HepG2 (cell line): ENCODE data around the gene RBCK1. TPM values are rescaled to one million over a fixed set of nuclear protein-coding genes. Genes with fewer than 3 reads are reported as not detected.

Experiments used
- DZIP1 ChIP-seq: sonication (generic); formaldehyde crosslinking; IDR thresholded peaks from 2 replicates; pipeline ENCODE4 v1.5.0; 2020; ENCODE audit warnings: mild to moderate bottlenecking, missing genetic modification reagents
- E2F2 ChIP-seq: sonication (generic); formaldehyde crosslinking; IDR thresholded peaks from 2 replicates; pipeline ENCODE4 v1.4.0; 2020; ENCODE audit warnings: missing genetic modification reagents, borderline replicate concordance
- EEA1 ChIP-seq: sonication (generic); formaldehyde crosslinking; IDR thresholded peaks from 2 replicates; pipeline ENCODE4 v1.5.1; 2020; ENCODE audit warnings: mild to moderate bottlenecking, missing genetic modification reagents, borderline replicate concordance
- GATAD2A ChIP-seq: IDR thresholded peaks from 2 replicates; pipeline ENCODE4 v1.6.1; 2016
- MEF2D ChIP-seq: sonication (generic); formaldehyde crosslinking; IDR thresholded peaks from 2 replicates; pipeline ENCODE4 v1.5.1; 2020; ENCODE audit warnings: mild to moderate bottlenecking, missing genetic modification reagents
- MYNN ChIP-seq: sonication (generic); formaldehyde crosslinking; IDR thresholded peaks from 2 replicates; pipeline ENCODE4 v1.4.0; 2020; ENCODE audit warnings: mild to moderate bottlenecking, low read depth, missing genetic modification reagents
- NR0B2 ChIP-seq: sonication (generic); formaldehyde crosslinking; IDR thresholded peaks from 2 replicates; pipeline ENCODE4 v1.4.0; 2020; ENCODE audit warnings: mild to moderate bottlenecking, missing genetic modification reagents
- RAD21 ChIP-seq: fragments of 450-650 bp; formaldehyde crosslinking; IDR thresholded peaks from 2 replicates; pipeline ENCODE4 v1.5.0; 2020; ENCODE audit warnings: mild to moderate bottlenecking
- TCF7 ChIP-seq: sonication (generic); IDR thresholded peaks from 2 replicates; pipeline ENCODE4 v1.6.1; 2016; ENCODE audit warnings: antibody characterized with exemption, low read depth
- XBP1 ChIP-seq: sonication (generic); formaldehyde crosslinking; IDR thresholded peaks from 2 replicates; pipeline ENCODE4 v1.5.0; 2020; ENCODE audit warnings: missing genetic modification reagents
- ZBTB4 ChIP-seq: sonication (generic); formaldehyde crosslinking; IDR thresholded peaks from 2 replicates; pipeline ENCODE4 v1.4.0; 2020; ENCODE audit warnings: missing genetic modification reagents, mild to moderate bottlenecking, borderline replicate concordance
- ZBTB49 ChIP-seq: sonication (generic); formaldehyde crosslinking; IDR thresholded peaks from 2 replicates; pipeline ENCODE4 v1.4.0; 2020; ENCODE audit warnings: missing genetic modification reagents, borderline replicate concordance
- ZBTB7A ChIP-seq: sonication (generic); formaldehyde crosslinking; IDR thresholded peaks from 2 replicates; pipeline ENCODE4 v1.8.0; 2022; ENCODE audit warnings: mild to moderate bottlenecking, missing genetic modification reagents
- ZKSCAN1 ChIP-seq: fragments of 150-350 bp; IDR thresholded peaks from 2 replicates; pipeline ENCODE4 v1.6.1; 2014; ENCODE audit warnings: low read length
- ZNF512 ChIP-seq: sonication (generic); formaldehyde crosslinking; IDR thresholded peaks from 2 replicates; pipeline ENCODE4 v1.4.0; 2020; ENCODE audit warnings: mild to moderate bottlenecking, missing genetic modification reagents
- ZNF724P ChIP-seq: sonication (generic); formaldehyde crosslinking; IDR thresholded peaks from 2 replicates; pipeline ENCODE4 v1.8.0; 2022; ENCODE audit warnings: missing genetic modification reagents, borderline replicate concordance
- polyA plus RNA-seq, 8 experiments: library from polyadenylated mRNA; depleted of rRNA in 3 of 8; stranded (reverse) in 7 of 8; unstranded in 1 of 8; fragments of >200 nt; fragmentation: Illumina TruSeq in 4 of 8; extraction: Trizol in 4 of 8; gene quantifications; 2 replicates each; pipeline versions ENCODE4 v1.2.1 to v1.2.3, GENCODE V29; 2011 to 2016; ENCODE audit warnings: low read depth in 4 of 8, missing spikeins in 1 of 8, mixed read lengths in 1 of 8; ENCODE audit not compliant: insufficient read depth in 1 of 8
- total RNA-seq, 5 experiments: library from RNA; depleted of rRNA; stranded (reverse); fragments of >200 nt; fragmentation: Illumina TruSeq; extraction: Trizol; gene quantifications; 2 replicates each; pipeline ENCODE4 v1.2.3, GENCODE V29; 2016; ENCODE audit warnings: low read depth in 1 of 5

The RBCK1 gene
- total and polyA plus RNA-seq, 2 of the 13 experiments (the other 11 are each of a cell fraction or from before 2014, with no cell fraction given), result 149 to 215 TPM

GRCh38 chr20:431012-431904, 23.2 kb downstream of the RBCK1 start (continued):
- 0 out of 2 replicates have a peak, but pooled peaks have one; percentile 33 for TF ChIP-seq MEF2D (CRISPR knock-in tag)
- TF ChIP-seq EEA1 (CRISPR knock-in tag), result peak; percentile 92; the same call in 1 of the 2 replicates
- no peak for TF ChIP-seq DZIP1
- peak; percentile 100 for TF ChIP-seq RAD21 (CRISPR knock-in tag)
- peak; percentile 82 for TF ChIP-seq GATAD2A (CRISPR knock-in tag)
- TF ChIP-seq ZKSCAN1, result peak; percentile 76
- no peak for TF ChIP-seq ZBTB7A (CRISPR knock-in tag)
- TF ChIP-seq TCF7, result no peak
- no peak for TF ChIP-seq E2F2 (CRISPR knock-in tag)
- 0 out of 2 replicates have a peak, but pooled peaks have one; percentile 62 for TF ChIP-seq NR0B2 (CRISPR knock-in tag)
- TF ChIP-seq ZBTB49 (CRISPR knock-in tag), result peak; percentile 75; the same call in 1 of the 2 replicates
- no peak for TF ChIP-seq XBP1
- peak; percentile 89 for TF ChIP-seq ZNF724P
- no peak for TF ChIP-seq MYNN (CRISPR knock-in tag)
- peak; percentile 49; the same call in 1 of the 2 replicates for TF ChIP-seq ZBTB4 (CRISPR knock-in tag)
- peak; percentile 72; the same call in 1 of the 2 replicates for TF ChIP-seq ZNF512 (CRISPR knock-in tag)
